ENCODE data around the gene TPX2. TPM values are rescaled to one million over a fixed set of nuclear protein-coding genes. Genes with fewer than 3 reads are reported as not detected.
A peak's percentile ranks its signal among the peaks of the same experiment; 100 is the strongest.

Gene TPX2
- polyA plus RNA-seq, 1 of the 3 experiments (the other 2 are of a cell fraction): 17.1 TPM

GRCh38 chr20:31721408-31722256 is 17.5 kb upstream of the TPX2 start:
- ChIA-PET CTCF (interaction anchor here (0.7 to 11.2 kb wide), 14 partner anchors 8 to 162 kb away, joined by 3 to 288 read pairs (median 7); no protein-coding TSS in a partner anchor), POLR2A (interaction anchor here (1.0 to 3.4 kb wide), 3 partner anchors 57 to 117 kb away, joined by 3 to 31 read pairs (median 6); partner anchors contain the start of gene ID1)
- Histone ChIP-seq H3K27me3 (ENCODE audit: insufficient read depth) (no peaks in the 10 kb centered on the region), H3F3A (replicated peaks; ENCODE audit: insufficient read depth) (peaks cover 14% of the 10 kb centered on the region), H2AFZ (ENCODE audit: low read depth) (no peak overlapping the region), H3K9me3 (no peaks in the 10 kb centered on the region), H3K27ac (ENCODE audit: low read depth in 2 of 2, low read length in 1 of 2) (peak overlapping the region; percentile 98 to 100), H3K36me3 (replicated peaks in 1 of 2; ENCODE audit: control insufficient read depth in 1 of 2, insufficient read depth in 2 of 2, low read length in 1 of 2) (peaks cover 32 to 40% of the 10 kb centered on the region in 2 experiments), H3K9ac (peak overlapping the region; percentile 100), H3K4me2 (peak overlapping the region; percentile 97), H3K9me2 (no peaks in the 10 kb centered on the region), H3K4me3 (ENCODE audit: low read depth in 2 of 2, low read length in 1 of 2) (peak overlapping the region; percentile 59 to 81), H3K79me2 (ENCODE audit: insufficient read depth) (peaks cover 67% of the 10 kb centered on the region), H4K20me1 (ENCODE audit: insufficient read depth) (no peaks in the 10 kb centered on the region), H3K4me1 (ENCODE audit: control insufficient read depth in 1 of 2, insufficient read depth in 2 of 2, low read depth in 1 of 2, low read length in 1 of 2) (peaks cover 26 to 46% of the 10 kb centered on the region in 2 experiments)
- WGBS (ENCODE audit: low lambda C conversion rate): 72% methylated on average over 17 of the region's 22 CpGs
- no peak for DNase-seq
- TF ChIP-seq, protein P1, sequence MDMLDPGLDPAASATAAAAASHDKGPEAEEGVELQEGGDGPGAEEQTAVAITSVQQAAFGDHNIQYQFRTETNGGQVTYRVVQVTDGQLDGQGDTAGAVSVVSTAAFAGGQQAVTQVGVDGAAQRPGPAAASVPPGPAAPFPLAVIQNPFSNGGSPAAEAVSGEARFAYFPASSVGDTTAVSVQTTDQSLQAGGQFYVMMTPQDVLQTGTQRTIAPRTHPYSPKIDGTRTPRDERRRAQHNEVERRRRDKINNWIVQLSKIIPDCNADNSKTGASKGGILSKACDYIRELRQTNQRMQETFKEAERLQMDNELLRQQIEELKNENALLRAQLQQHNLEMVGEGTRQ (IDR thresholded peaks at IDR 0.05; ENCODE audit: borderline replicate concordance, low read depth, low read length): no peak
- no peak for TF ChIP-seq ELF1 (IDR thresholded peaks at IDR 0.05)
- no peak for TF ChIP-seq EP300 (IDR thresholded peaks at IDR 0.05; ENCODE audit: borderline replicate concordance in 1 of 2, low read depth in 1 of 2, low read length in 1 of 2)
- no peak for TF ChIP-seq NFIC (IDR thresholded peaks at IDR 0.05; ENCODE audit: borderline replicate concordance)
- no peak for TF ChIP-seq FOXJ3 (CRISPR knock-in tag; IDR thresholded peaks at IDR 0.05)
- no peak for TF ChIP-seq RFX5 (IDR thresholded peaks at IDR 0.05; ENCODE audit: low read length)
- no peak for TF ChIP-seq POLR2AphosphoS5 (IDR thresholded peaks at IDR 0.05; ENCODE audit: low read depth, low read length)
- no peak for TF ChIP-seq CTCF (IDR thresholded peaks at IDR 0.05)
- no peak for TF ChIP-seq TCF12 (IDR thresholded peaks at IDR 0.05)

DNA sequence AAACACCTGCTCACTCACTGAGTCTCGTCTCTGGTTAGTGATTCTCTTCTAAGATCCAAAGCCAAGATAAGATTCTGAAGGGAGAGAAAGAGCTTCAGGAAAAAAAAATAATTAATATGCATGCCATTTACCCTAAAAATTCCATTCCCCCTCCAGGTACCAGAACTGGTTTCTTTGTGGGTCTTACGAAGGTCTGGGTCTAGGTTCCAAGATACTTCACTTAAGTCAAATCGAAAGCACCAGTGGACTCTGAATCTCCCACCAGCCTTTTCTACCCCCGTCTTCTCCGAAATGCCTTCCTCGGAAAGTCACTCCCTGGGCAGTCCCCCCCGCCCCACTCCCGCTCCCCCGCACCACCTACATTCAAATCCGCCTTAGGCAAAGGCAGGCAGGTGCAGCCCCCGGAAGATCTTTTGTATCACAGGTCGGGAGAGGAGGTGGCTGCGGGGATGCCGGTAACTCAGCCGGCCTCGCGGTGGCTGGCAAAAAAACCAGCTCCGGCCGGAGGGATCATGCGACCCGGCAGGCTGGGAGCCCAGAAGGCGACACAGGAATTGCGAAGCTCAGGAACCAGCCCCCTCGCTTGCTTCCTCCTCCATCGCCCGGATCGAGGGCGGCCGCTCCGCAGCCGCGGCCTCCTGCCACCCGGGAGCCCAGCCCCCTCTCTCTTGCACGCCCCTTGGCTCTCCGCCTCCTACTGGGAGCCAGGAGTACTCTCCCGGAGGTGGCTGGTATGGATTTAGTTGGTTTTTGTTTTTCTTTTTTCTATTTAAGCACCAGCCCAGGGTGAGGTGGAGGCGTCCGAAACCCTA is 16.6 kb upstream of the TPX2 start, which contains the start of gene BCL2L1:
TSS of gene BCL2L1 (minus strand) at position 612 of the 812 bp plus-strand sequence. CDS start 650 bp downstream, outside the sequence.
- Histone ChIP-seq H3K4me2 (peak within 1 kb of the TSS; percentile 97), H3K79me2 (ENCODE audit: insufficient read depth) (peaks cover 59% of the 10 kb centered on the region), H3K4me1 (ENCODE audit: control insufficient read depth in 1 of 2, insufficient read depth in 2 of 2, low read depth in 1 of 2, low read length in 1 of 2) (peaks cover 18 to 41% of the 10 kb centered on the region in 2 experiments), H3K27ac (ENCODE audit: low read depth in 2 of 2, low read length in 1 of 2) (peak within 1 kb of the TSS; percentile 98 to 100), H2AFZ (ENCODE audit: low read depth) (0 out of 2 replicates have a peak within 1 kb of the TSS, but pooled peaks have one; percentile 71), H3F3A (replicated peaks; ENCODE audit: insufficient read depth) (peaks cover 14% of the 10 kb centered on the region), H3K9me3 (no peaks in the 10 kb centered on the region), H4K20me1 (ENCODE audit: insufficient read depth) (no peaks in the 10 kb centered on the region), H3K4me3 (ENCODE audit: low read depth in 2 of 2, low read length in 1 of 2) (peak within 1 kb of the TSS; percentile 59 to 81), H3K27me3 (ENCODE audit: insufficient read depth) (no peaks in the 10 kb centered on the region), H3K9me2 (no peaks in the 10 kb centered on the region), H3K9ac (peak within 1 kb of the TSS; percentile 100), H3K36me3 (replicated peaks in 1 of 2; ENCODE audit: control insufficient read depth in 1 of 2, insufficient read depth in 2 of 2, low read length in 1 of 2) (peaks cover 30 to 33% of the 10 kb centered on the region in 2 experiments)
- WGBS (ENCODE audit: low lambda C conversion rate): 2% methylated on average over 38 of the region's 38 CpGs
- ChIA-PET CTCF (interaction anchor here (0.7 to 11.2 kb wide), 27 partner anchors 9 to 166 kb away, joined by 3 to 288 read pairs (median 11); partner anchors contain the start of gene TPX2), POLR2A (interaction anchor here (1.0 to 3.4 kb wide), 9 partner anchors 16 to 160 kb away, joined by 3 to 31 read pairs (median 6); partner anchors contain the start of genes ID1 and TPX2)
- DNase-seq: peak; percentile 90
- TF ChIP-seq POLR2AphosphoS5 (IDR thresholded peaks at IDR 0.05; ENCODE audit: low read depth, low read length) (peak; percentile 63), EP300 (IDR thresholded peaks at IDR 0.05; ENCODE audit: borderline replicate concordance in 1 of 2, low read depth in 1 of 2, low read length in 1 of 2) (no peak), GABPA (IDR thresholded peaks at IDR 0.05; ENCODE audit: low read depth) (no peak; the same call in 1 of the 2 replicates), JUND (IDR thresholded peaks at IDR 0.05) (no peak), FOSL2 (IDR thresholded peaks at IDR 0.05; ENCODE audit: borderline replicate concordance, low read depth) (no peak), CHD2 (IDR thresholded peaks at IDR 0.05; ENCODE audit: low read length, partially characterized antibody) (peak; percentile 82), EZH2phosphoT487 (IDR thresholded peaks at IDR 0.05; ENCODE audit: borderline replicate concordance, low read depth) (no peak), FOXJ3 (CRISPR knock-in tag; IDR thresholded peaks at IDR 0.05) (no peak), SMC3 (IDR thresholded peaks at IDR 0.05; ENCODE audit: low read depth, low read length) (peak; percentile 48; the same call in 1 of the 2 replicates), ZBTB33 (IDR thresholded peaks at IDR 0.05; ENCODE audit: borderline replicate concordance, low read depth) (no peak; the same call in 1 of the 2 replicates)
- TF ChIP-seq, protein P1 (IDR thresholded peaks at IDR 0.05; ENCODE audit: borderline replicate concordance, low read depth, low read length): no peak
